Fibroblast of peridontal ligament (primary cell): ENCODE measurements around the gene TFF1.

Experiments
- DNase-seq: peaks from one replicate; pipeline ENCODE4 v3.0.0-alpha.2; 2010; ENCODE audit errors: extremely low read depth

The TFF1 gene

GRCh38 chr21:42362700-42363099 is 3.6 kb downstream of the TFF1 start:
- DNase-seq: no peak

- DNase-seq: no peak
Measured at GRCh38 chr21:42362198-42362597, 4.1 kb downstream of the TFF1 start.

GRCh38 chr21:42361286-42361685 is 5.0 kb downstream of the TFF1 start:
- no peak for DNase-seq

- DNase-seq: no peak
Measured at GRCh38 chr21:42360317-42360716, 6.0 kb downstream of the TFF1 start.

GRCh38 chr21:42358937-42359336 is 7.4 kb downstream of the TFF1 start:
- DNase-seq: no peak

GRCh38 chr21:42358261-42358660 is 8.1 kb downstream of the TFF1 start:
- no peak for DNase-seq

- DNase-seq: no peak
Measured at GRCh38 chr21:42357307-42357706, 9.0 kb downstream of the TFF1 start.

- no peak for DNase-seq
Measured at GRCh38 chr21:42356650-42357049, 9.7 kb downstream of the TFF1 start.

- no peak for DNase-seq
Measured at GRCh38 chr21:42356046-42356445, 10.3 kb downstream of the TFF1 start.

GRCh38 chr21:42353623-42354022 is 12.7 kb downstream of the TFF1 start:
- no peak for DNase-seq

GRCh38 chr21:42352441-42353095 is 13.8 kb downstream of the TFF1 start:
- DNase-seq: no peak

GRCh38 chr21:42351626-42352440 is 14.5 kb downstream of the TFF1 start:
- no peak for DNase-seq

- DNase-seq: no peak
Measured at GRCh38 chr21:42350927-42351426, 15.4 kb downstream of the TFF1 start, which contains the start of gene TFF2. TFF2 (minus strand) TSS chr21:42350994; CDS start chr21:42350957, 37 bp downstream.

- DNase-seq: no peak
Measured at GRCh38 chr21:42350318-42350910, 15.9 kb downstream of the TFF1 start.

- DNase-seq: no peak
Measured at GRCh38 chr21:42349420-42350317, 16.7 kb downstream of the TFF1 start.

GRCh38 chr21:42348762-42349161 is 17.6 kb downstream of the TFF1 start:
- no peak for DNase-seq

GRCh38 chr21:42347601-42348327 is 18.6 kb downstream of the TFF1 start:
- no peak for DNase-seq

- DNase-seq: no peak
Measured at GRCh38 chr21:42346866-42347600, 19.3 kb downstream of the TFF1 start.

GRCh38 chr21:42346441-42346840 is 19.9 kb downstream of the TFF1 start:
- DNase-seq: no peak

GRCh38 chr21:42344631-42345030 is 21.7 kb downstream of the TFF1 start:
- DNase-seq: no peak
